Renal cortex interstitium (tissue), 11 donors: ENCODE results near the gene THBS1. TPM values are rescaled to one million over a fixed set of nuclear protein-coding genes. Genes with fewer than 3 reads are reported as not detected.

ENCODE experiments used
- DNase-seq, 11 donors: peaks; one replicate each; pipeline ENCODE4 v3.0.0-alpha.2; 2013; ENCODE audit warnings: low read depth in 9 of 11, low spot score in 4 of 11; ENCODE audit errors: extremely low read depth in 1 of 11
- polyA plus RNA-seq, 3 donors: library from polyadenylated mRNA; unstranded; fragments of 120-200 nt; gene quantifications; one replicate each; pipeline ENCODE4 v1.2.1, GENCODE V29; 2013; ENCODE audit not compliant: insufficient read length in 3 of 3

The THBS1 gene
- polyA plus RNA-seq, 3 donors, result 153 to 217 (median 188) TPM

- DNase-seq, result no peak
Observed at GRCh38 chr15:39596358-39597051, 15.6 kb downstream of the THBS1 start.

GRCh38 chr15:39597336-39597735, 16.5 kb downstream of the THBS1 start:
- no peak for DNase-seq

- no peak for DNase-seq
Observed at GRCh38 chr15:39597751-39598185, 16.9 kb downstream of the THBS1 start.

- DNase-seq, result no peak
Observed at GRCh38 chr15:39598186-39598850, 17.4 kb downstream of the THBS1 start.

GRCh38 chr15:39598958-39599845, 18.3 kb downstream of the THBS1 start:
- DNase-seq, result no peak

GRCh38 chr15:39599871-39600270, 19.0 kb downstream of the THBS1 start:
- DNase-seq, result no peak

GRCh38 chr15:39602143-39602542, 21.3 kb downstream of the THBS1 start:
- DNase-seq, result no peak

- no peak for DNase-seq
Observed at GRCh38 chr15:39605146-39605545, 24.3 kb downstream of the THBS1 start.

GRCh38 chr15:39608185-39609139, 27.6 kb downstream of the THBS1 start:
- no peak for DNase-seq

- DNase-seq, result no peak
Observed at GRCh38 chr15:39609166-39609916, 28.5 kb downstream of the THBS1 start.

- DNase-seq, result no peak
Observed at GRCh38 chr15:39610665-39611064, 29.8 kb downstream of the THBS1 start.

- no peak for DNase-seq
Observed at GRCh38 chr15:39613271-39613670, 32.4 kb downstream of the THBS1 start.

GRCh38 chr15:39613861-39614260, 33.0 kb downstream of the THBS1 start:
- DNase-seq, result no peak

GRCh38 chr15:39616731-39617455, 36.0 kb downstream of the THBS1 start:
- no peak for DNase-seq

GRCh38 chr15:39618063-39618823, 37.4 kb downstream of the THBS1 start:
- no peak for DNase-seq

- DNase-seq, result no peak
Observed at GRCh38 chr15:39621210-39621609, 40.3 kb downstream of the THBS1 start.

- no peak for DNase-seq
Observed at GRCh38 chr15:39621976-39622375, 41.1 kb downstream of the THBS1 start.
